Measurements from ENCODE around the gene ETHE1.
A peak's percentile ranks its signal among the peaks of the same experiment; 100 is the strongest.
"Not testable (repeated sequence)": the region's sequence is repeated elsewhere in the genome, so short reads cannot be mapped to it uniquely, and the experiment has no call there.

The ETHE1 gene

DNA sequence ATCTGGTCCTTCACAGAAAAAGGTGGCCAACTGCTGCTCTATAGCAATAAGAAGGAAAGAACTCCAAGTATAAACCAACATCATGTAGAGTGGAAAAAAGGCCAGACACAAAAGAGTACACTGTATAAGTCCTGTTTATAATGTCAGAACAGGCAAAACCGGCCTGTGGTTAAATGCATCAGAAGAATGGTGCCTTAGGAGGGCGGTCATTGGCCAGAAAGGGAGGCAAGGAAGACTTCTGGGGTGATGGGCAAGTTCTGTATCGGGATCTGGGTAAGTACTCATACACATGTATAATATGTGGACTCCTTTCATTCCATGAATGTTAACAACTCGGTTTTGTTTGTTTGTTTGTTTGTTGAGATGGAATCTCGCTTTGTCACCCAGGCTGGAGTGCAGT is 4.1 kb downstream of the ETHE1 start:
- TF ChIP-seq, protein P1, sequence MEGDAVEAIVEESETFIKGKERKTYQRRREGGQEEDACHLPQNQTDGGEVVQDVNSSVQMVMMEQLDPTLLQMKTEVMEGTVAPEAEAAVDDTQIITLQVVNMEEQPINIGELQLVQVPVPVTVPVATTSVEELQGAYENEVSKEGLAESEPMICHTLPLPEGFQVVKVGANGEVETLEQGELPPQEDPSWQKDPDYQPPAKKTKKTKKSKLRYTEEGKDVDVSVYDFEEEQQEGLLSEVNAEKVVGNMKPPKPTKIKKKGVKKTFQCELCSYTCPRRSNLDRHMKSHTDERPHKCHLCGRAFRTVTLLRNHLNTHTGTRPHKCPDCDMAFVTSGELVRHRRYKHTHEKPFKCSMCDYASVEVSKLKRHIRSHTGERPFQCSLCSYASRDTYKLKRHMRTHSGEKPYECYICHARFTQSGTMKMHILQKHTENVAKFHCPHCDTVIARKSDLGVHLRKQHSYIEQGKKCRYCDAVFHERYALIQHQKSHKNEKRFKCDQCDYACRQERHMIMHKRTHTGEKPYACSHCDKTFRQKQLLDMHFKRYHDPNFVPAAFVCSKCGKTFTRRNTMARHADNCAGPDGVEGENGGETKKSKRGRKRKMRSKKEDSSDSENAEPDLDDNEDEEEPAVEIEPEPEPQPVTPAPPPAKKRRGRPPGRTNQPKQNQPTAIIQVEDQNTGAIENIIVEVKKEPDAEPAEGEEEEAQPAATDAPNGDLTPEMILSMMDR (conservative IDR thresholded peaks at IDR 0.05; ENCODE audit: low read depth, low read length) = no peak
- DNase-seq (ENCODE audit: low read depth) = no peak
- H3K4me3 ChIP-seq (ENCODE audit: low read length) = no peak overlapping the region

DNA sequence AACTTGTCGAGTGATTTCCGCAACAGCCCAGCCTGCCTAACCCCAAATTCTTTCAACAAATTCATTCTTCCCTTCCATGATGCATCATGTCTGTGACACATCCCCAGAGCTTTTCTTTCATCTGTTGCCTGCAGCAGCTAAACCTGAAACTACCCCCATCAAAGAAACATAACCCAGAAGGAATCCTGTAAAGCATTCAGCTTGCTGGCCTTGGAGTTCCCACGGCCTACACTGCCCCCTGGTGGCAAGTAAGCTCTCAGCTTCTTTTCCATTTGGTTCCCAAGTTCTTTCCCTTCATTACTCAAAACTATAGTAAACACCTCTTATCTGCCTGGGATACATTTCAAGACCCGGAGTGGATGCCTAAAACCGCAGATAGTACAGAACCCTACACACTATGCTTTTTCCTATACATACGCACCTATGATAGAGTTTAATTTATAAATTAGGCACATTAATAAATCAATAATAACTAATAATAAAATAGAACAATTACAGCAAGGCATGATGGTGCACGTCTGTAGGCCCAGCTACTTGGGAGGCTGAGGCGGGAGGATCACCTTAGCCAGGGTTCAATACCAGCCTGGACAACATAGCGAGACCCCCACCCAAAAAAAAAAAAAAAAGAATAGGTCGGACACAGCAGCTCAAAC is 7.4 kb downstream of the ETHE1 start:
- TF ChIP-seq, protein P1 (conservative IDR thresholded peaks at IDR 0.05; ENCODE audit: low read depth, low read length) = peak; percentile 90

DNA sequence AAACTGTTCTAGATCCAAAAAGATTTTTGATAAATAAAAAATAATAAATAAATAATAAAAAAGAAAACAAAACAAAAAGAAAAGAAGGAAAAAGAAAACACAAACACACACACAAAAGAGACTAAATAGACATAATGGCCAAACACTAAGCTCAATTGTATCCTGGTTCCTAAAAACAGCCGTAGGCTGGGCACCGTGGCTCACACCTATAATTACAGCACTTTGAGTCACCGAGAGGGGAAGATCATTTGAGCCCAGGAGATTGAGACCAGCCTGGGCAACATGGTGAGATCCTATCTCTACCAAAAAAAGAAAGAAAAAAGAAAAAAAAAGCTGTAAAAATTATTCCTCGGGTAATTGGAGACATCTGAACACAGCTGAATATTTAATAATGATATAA is 8.9 kb downstream of the ETHE1 start:
- no peak overlapping the region for H3K4me3 ChIP-seq (ENCODE audit: low read length)

More for the DNA sequence above, 7.4 kb downstream of the ETHE1 start:
- DNase-seq (ENCODE audit: low read depth) = no peak
- no peak overlapping the region for H3K4me3 ChIP-seq (ENCODE audit: low read length)

GRCh38 chr19:43512399-43512798 is 14.6 kb downstream of the ETHE1 start:
- not testable (repeated sequence) for DNase-seq (ENCODE audit: low read depth); H3K4me3 ChIP-seq (ENCODE audit: low read length)

More for the DNA sequence above, 8.9 kb downstream of the ETHE1 start:
- TF ChIP-seq, protein P1 (conservative IDR thresholded peaks at IDR 0.05; ENCODE audit: low read depth, low read length) = no peak
- no peak for DNase-seq (ENCODE audit: low read depth)

DNA sequence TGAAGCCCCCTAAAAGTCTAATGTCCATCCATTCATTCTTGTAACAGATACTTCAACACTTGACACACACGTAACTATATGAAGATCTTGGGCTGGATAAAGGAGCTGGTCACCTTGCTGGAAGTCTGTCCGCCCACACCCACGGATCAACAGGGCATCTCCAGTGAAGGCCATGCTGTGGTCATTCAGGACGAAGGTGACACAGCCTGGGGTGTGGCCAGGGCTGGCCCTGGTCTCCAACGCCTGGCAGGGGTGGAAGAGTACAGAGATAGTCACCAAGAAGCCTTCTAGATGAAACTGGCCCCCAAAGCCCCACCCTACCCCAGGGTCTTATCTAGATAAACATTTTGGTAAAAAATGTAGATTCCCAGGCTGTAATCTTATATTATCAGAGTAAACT is 15.7 kb downstream of the ETHE1 start:
- no peak for DNase-seq (ENCODE audit: low read depth)
- H3K4me3 ChIP-seq (ENCODE audit: low read length) = no peak overlapping the region
- TF ChIP-seq, protein P1 (conservative IDR thresholded peaks at IDR 0.05; ENCODE audit: low read depth, low read length) = no peak

DNA sequence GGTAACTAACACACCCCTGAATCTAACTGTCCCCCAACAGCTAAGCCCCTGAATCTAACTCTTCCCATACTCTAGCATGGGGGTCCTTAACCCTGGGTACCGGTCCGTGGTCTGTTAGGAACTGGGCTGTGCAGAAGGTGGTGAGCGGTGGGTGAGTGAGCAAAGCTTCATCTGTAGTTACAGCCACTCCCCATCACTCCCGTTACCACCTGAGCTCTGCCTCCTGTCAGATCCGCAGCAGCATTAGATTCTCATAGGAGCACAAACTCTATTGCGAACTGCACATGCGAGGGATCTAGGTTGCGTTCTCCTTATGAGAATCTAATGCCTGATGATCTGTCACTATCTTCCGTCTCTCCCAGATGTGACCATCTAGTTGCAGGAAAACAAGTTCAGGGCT is 16.3 kb downstream of the ETHE1 start:
- TF ChIP-seq, protein P1 (conservative IDR thresholded peaks at IDR 0.05; ENCODE audit: low read depth, low read length) = no peak
- no peak for DNase-seq (ENCODE audit: low read depth)
- H3K4me3 ChIP-seq (ENCODE audit: low read length) = no peak overlapping the region

GRCh38 chr19:43507880-43508279 is 19.1 kb downstream of the ETHE1 start:
- no peak overlapping the region for H3K4me3 ChIP-seq (ENCODE audit: low read length)
- TF ChIP-seq, protein P1 (conservative IDR thresholded peaks at IDR 0.05; ENCODE audit: low read depth, low read length) = no peak
- DNase-seq (ENCODE audit: low read depth) = no peak

Measured in retinal pigment epithelial cell (primary cell).